DLD1 (cell line): ENCODE measurements around the gene KNOP1.

Experiments used
- in situ Hi-C: cut with HindIII; loops from 2 replicates; pipeline ENCODE4 v1.10.0; 2017; ENCODE audit warnings: low sequenced_read_pairs

The KNOP1 gene, protein sequence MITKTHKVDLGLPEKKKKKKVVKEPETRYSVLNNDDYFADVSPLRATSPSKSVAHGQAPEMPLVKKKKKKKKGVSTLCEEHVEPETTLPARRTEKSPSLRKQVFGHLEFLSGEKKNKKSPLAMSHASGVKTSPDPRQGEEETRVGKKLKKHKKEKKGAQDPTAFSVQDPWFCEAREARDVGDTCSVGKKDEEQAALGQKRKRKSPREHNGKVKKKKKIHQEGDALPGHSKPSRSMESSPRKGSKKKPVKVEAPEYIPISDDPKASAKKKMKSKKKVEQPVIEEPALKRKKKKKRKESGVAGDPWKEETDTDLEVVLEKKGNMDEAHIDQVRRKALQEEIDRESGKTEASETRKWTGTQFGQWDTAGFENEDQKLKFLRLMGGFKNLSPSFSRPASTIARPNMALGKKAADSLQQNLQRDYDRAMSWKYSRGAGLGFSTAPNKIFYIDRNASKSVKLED

DNA sequence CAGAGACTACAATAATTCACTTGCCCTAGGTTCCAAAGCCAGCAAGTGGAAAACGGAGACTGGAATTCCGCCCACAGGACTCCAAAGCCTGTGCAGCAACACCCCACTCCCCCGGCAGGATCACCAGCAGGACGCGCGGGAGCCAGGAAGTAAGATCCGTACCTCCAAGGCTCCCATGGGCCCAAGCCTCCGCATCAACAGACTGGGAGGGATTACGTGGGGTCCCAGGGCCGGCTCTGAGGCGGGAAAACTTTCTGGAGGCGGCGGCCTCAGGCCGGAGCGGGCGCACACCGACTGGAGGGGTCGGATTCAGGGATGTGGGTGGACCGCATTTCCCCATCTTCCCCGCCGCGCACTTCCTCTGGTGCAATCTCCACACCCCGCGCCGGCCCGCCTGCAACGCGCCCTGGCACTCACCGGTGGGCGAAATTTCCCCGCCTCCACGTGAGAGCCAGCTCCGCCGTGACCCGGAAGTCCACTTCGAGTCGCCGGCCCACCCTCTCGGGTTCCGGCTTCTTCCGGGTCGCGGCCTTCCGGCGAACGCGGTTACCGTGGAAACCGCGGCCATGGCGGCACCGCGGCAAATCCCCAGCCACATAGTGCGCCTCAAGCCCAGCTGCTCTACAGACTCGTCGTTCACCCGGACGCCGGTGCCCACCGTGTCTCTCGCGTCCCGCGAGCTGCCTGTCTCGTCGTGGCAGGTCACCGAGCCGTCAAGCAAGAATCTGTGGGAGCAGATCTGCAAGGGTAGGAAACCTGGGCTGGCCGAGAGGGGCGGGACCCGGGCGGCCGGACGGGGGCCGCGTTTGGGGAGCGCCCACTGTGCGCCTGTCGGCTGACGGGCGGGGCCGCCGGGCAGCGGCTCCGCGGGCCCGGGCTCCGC lies at the start of gene KNOP1, which contains the start of gene IQCK:
Gene KNOP1, minus strand, starts transcription at position 487 of the 883 bp plus-strand sequence. CDS start 3,192 bp downstream, outside the sequence.
Gene IQCK, plus strand, starts transcription at position 531 of the 883 bp plus-strand sequence. Its CDS starts 36 bp downstream, at position 567.
- in situ Hi-C loops, result no loop called here

- in situ Hi-C loops, result no loop called here
These were observed 49.5 kb upstream of the KNOP1 start for GRCh38 chr16:19767497-19767896.

- in situ Hi-C loops, result no loop called here
These were observed 49.0 kb upstream of the KNOP1 start for GRCh38 chr16:19766988-19767387.

DNA sequence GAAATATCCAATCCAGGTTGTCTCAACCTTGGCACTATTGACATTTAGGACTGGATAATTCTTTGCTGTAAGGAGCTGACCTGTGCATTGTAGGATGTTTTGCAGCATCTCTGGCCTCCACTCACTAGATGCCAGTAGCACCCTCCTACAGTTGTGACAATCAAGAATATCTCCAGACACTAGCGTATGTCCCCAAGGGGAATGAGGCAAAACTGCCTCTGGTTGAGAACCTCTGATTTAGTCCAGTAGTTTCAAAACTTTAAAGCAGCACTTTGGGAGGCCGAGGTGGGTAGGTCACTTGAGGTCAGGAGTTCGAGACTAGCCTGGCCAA lies 48.5 kb upstream of the KNOP1 start:
- in situ Hi-C loops, result no loop called here

GRCh38 chr16:19765860-19766553 lies 48.0 kb upstream of the KNOP1 start:
- in situ Hi-C loops, result no loop called here

DNA sequence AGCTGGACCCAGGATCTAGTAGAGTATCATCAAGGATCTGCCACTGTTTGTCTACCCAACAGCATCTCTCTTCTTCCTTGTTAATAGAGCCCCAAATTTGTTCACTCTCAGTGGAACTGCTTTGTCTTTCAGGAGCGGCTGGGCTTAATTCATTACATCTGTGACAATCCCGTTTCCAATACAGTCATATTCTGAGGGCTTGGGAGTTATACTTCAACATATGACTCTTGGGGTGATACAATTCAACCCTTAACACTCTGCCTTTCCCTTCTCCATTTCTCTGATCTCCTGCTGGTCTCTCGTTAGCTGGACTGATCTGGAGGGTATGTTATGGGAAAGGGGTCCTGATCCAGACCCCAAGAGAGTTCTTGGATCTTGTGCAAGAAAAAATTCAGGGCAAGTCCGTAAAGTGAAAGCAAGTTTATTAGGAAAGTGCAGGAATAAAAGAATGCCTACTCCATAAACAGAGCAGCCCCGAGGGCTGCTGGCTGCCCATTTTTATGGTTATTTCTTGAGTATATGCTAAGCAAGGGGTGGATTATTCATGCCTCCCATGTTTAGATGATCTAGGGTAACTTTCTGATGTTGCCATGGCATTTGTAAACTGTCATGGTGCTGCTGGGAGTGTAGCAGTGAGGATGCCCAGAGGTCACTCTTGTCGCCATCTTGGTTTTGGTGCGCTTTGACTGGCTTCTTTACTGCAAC lies 42.5 kb upstream of the KNOP1 start:
- in situ Hi-C loops, result no loop called here

GRCh38 chr16:19757762-19758595 lies 40.0 kb upstream of the KNOP1 start:
- in situ Hi-C loops, result no loop called here

- in situ Hi-C loops, result no loop called here
These were observed 39.0 kb upstream of the KNOP1 start for GRCh38 chr16:19757026-19757425.

DNA sequence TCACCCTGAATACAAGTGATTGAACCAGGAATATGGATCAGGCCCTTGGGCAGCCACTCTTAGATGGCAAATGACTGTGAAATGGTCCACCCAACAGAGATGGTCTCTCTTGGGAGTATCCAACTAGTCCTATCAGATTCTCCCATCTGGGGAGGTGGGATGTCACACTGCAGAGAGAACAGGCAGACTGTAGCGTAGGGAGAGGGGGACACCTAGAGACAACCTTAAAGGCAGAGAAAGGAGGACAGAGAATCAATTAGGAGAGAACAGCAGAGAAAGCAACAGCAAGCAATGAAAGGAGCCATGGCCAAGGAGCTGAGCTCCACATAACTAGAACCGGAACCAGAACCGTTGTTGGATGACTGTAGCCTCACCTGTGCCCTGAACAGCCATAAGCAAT lies 37.2 kb upstream of the KNOP1 start:
- in situ Hi-C loops, result no loop called here

GRCh38 chr16:19754644-19755036 lies 36.6 kb upstream of the KNOP1 start:
- in situ Hi-C loops, result no loop called here

GRCh38 chr16:19753815-19754643 lies 36.0 kb upstream of the KNOP1 start:
- in situ Hi-C loops, result no loop called here

DNA sequence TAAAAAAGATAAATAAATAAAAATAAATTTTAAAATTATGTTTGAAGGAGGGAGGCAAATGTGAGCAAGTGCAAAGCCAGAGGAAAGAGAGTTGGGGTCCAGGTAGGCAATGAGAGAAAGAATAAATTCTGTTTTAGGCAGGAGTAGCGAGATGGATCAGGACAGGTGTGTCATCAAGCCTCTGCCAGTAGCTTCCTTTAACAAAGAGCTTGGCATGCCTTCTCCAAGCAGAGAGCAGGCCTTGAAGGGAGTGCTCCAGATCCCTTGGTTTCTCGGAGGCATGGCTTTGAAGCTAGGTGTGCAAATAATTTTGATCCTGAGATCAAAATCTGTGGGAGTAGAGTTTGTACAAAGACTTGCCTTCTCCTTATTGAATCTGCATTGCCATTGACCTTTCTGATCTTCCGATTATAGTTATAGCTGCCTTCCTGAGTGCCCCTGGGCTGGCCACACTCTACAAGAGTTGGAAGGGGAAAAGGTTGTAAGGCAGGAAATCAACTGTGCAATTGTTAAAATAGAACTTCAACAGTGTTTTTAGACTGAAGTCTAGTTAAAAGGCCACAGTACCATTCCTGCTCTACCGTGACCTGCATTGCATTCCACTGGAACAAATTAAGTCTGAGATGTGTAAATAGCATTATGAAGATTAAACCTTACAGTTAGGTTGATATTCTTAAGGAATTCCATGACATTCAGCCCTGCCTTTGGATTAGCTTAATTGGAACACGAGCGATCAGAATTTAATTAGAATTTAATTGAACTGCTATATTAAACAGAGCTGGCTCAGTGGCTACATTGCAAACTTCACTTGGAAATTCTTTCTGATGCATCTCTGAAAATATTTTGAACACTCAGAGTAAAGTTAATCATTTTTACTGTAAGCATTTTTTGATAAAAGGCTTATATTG lies 33.7 kb upstream of the KNOP1 start:
- in situ Hi-C loops, result no loop called here

DNA sequence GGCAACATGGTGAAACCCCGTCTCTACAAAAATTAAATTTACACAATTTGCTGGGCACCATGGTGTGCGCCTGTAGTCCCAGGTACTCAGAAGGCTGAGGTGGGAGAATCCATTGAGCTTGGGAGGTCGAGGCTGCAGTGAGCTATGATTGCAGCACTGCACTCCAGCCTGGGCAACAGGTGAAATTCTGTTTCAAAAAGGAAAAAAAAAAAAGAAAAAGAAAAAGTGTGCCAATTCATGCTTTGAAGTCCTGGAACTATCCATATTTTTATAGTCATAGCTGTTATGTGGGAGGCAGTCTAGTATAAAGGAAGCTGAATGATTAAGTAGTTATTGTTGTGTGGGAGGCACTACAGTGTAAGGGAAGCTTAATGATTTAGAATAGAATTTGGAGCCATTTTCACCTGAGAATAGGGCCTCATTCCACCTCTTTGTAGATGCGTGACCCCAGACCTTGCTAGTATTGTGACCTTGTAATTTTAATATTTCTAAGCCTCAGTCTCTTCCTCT lies 31.6 kb upstream of the KNOP1 start:
- in situ Hi-C loops, result no loop called here

DNA sequence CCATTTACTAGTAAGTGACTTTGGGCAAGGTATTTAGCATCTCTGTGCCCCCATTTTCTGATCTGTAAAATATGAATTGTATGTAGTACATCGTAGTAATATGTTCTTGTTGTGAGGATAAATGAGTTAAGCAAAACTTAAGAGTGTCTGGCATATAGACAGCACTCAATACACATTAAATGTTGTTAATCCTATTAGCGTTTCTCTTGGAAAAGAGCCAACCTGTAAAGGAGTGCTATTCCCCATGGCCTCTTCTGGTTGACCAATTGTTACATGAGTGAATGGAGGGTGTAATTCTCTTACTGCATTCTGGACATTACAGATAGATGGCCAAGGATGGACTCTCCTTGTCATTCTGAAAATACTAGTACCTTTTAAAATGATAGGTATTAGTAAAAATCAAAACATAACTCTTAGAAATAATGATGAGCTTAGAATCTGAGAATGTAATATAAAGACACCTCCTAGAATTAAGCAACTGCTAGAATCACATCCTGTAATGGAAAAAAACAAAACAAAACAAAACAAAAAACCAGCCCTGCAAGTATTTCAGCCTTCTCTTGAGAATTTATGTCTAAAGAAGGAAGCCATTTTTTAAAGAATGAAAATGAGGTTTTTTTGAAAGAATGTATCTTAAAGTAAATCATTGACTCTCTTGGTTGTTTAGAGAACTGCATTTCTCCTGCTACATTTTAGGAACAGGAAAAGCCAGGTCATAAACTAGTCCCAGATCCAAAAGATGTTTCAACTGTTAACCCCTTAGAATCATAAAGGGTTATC lies 30.6 kb upstream of the KNOP1 start:
- in situ Hi-C loops, result no loop called here

DNA sequence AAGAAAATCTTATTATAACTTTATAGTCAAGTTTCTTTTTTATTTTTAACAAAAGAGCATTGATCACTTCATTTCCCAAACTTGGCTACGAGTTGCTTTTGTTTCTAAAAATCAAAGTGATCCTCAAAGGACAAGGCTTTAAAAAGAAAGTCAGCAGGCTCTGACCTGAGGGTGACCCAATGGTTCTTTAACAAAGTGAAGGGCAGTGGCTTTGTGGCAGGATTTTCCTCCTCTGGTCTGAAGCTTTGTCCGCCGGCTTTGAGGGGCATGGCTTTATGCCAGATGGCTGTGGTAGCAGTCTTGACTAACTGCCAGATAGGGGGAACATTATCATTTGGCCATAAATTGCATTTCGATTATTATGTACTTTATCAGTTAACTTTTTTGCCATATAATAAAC lies 28.5 kb upstream of the KNOP1 start:
- in situ Hi-C loops, result no loop called here

DNA sequence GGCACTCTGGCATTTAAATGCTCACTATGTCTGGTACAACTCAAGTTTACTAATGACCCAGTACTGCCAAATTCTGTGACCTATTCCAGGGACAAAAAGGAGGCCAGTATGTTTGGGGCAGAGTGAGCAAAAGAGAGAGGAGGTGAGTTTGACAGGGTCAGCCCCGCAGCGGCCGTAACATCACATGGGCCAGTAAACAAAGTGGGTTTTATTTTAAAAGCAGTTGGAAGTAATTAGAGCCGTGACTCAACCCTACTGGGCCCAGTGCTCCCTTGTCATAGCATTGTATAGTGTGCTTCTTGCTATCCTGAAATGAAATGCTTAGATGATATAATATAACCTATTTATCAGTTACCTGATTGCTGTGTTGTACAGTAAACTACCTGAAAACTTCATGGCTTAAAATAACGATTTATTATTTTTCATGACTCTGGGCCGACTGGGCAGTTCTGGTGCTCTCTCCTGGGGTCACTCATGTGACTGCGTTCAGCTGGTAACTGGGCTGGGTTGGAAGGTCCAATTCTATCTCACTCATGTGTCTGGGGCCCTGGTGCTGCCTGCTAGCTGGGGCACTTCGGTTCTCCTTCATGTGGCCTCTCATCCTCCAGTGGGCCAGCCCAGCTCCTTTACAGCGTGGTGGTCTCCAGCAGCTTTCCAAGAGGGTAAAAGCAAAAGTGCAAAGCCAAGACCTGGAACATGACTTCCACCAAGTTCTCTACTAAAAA lies 27.4 kb upstream of the KNOP1 start:
- in situ Hi-C loops, result no loop called here
